Endodermal cell (in vitro differentiated cells): ENCODE measurements around the gene CNOT4. TPM values are rescaled to one million over a fixed set of nuclear protein-coding genes. Genes with fewer than 3 reads are reported as not detected.

Experiments
- DNase-seq: peaks from one replicate; pipeline ENCODE4 v3.0.0-alpha.2; 2017
- H3K27ac ChIP-seq: 2 replicates; pipeline ENCODE4 v1.5.1; 2013; ENCODE audit warnings: mild to moderate bottlenecking, low read depth, low read length, moderate library complexity
- H3K27me3 ChIP-seq: 2 replicates; pipeline ENCODE4 v1.6.1; 2013; ENCODE audit warnings: mild to moderate bottlenecking, low read length, moderate library complexity; ENCODE audit not compliant: insufficient read depth, control insufficient read depth, poor library complexity, severe bottlenecking
- H3K36me3 ChIP-seq: 2 replicates; pipeline ENCODE4 v1.7.0; 2013; ENCODE audit warnings: mild to moderate bottlenecking, low read length, moderate library complexity; ENCODE audit not compliant: control insufficient read depth, insufficient read depth
- H3K4me1 ChIP-seq: one replicate; pipeline ENCODE4 v1.7.0; 2013; ENCODE audit warnings: low read length; ENCODE audit not compliant: control insufficient read depth, insufficient read depth
- H3K4me3 ChIP-seq: 2 replicates; pipeline ENCODE4 v1.5.1; 2013; ENCODE audit warnings: mild to moderate bottlenecking, low read length, moderate library complexity
- H3K9ac ChIP-seq: 2 replicates; pipeline ENCODE4 v1.6.1; 2013; ENCODE audit warnings: mild to moderate bottlenecking, low read length, moderate library complexity; ENCODE audit not compliant: poor library complexity, severe bottlenecking; ENCODE audit errors: extremely low read depth
- H3K9me3 ChIP-seq: 2 replicates; pipeline ENCODE4 v1.6.1; 2013; ENCODE audit warnings: mild to moderate bottlenecking, low read length, moderate library complexity; ENCODE audit not compliant: control insufficient read depth
- H3K27ac Mint-ChIP-seq: 2 replicates; pipeline ENCODE4 v1.8.0; 2020; ENCODE audit warnings: mixed read lengths
- H3K27me3 Mint-ChIP-seq: 2 replicates; pipeline ENCODE4 v1.8.0; 2021; ENCODE audit warnings: mild to moderate bottlenecking, mixed read lengths; ENCODE audit not compliant: insufficient read depth
- H3K36me3 Mint-ChIP-seq: 2 replicates; pipeline ENCODE4 v1.8.0; 2020; ENCODE audit warnings: low read depth, mixed read lengths
- H3K4me1 Mint-ChIP-seq: 2 replicates; pipeline ENCODE4 v1.8.0; 2020; ENCODE audit warnings: mixed read lengths
- H3K4me3 Mint-ChIP-seq: 2 replicates; pipeline ENCODE4 v1.8.0; 2020; ENCODE audit warnings: mild to moderate bottlenecking, moderate library complexity, mixed read lengths
- H3K9me3 Mint-ChIP-seq: 2 replicates; pipeline ENCODE4 v1.8.0; 2020; ENCODE audit warnings: mild to moderate bottlenecking, mixed read lengths
- CTCF ChIP-seq: fragments of 200-600 bp; sonication (generic); conservative IDR thresholded peaks from 2 replicates; pipeline ENCODE4 v1.5.0; 2021; ENCODE audit warnings: antibody characterized with exemption, mild to moderate bottlenecking
- WGBS, 2 experiments: methylation state at CpG; one replicate each; pipeline versions ENCODE4 v1.1.5 to v1.1.7; 2013; ENCODE audit warnings: missing lambda C conversion rate in 2 of 2, mixed read lengths in 1 of 2; ENCODE audit not compliant: insufficient coverage in 1 of 2, insufficient read length in 1 of 2; 5-methylcytosine and 5-hydroxymethylcytosine counted together
- total RNA-seq, 2 donors: library from RNA; stranded (reverse); fragmentation: NEBNext Ultra II Directional in 1 of 2; extraction: Animal tissue kit (Norgen Biotek cat#: 25700) in 1 of 2; gene quantifications; 2 replicates in 1 of 2; 3 replicates in 1 of 2; pipeline ENCODE4 v1.2.1, GENCODE V29; 2021

The CNOT4 gene
- total RNA-seq, 2 donors from 2014 or later = 22.7 to 23.8 TPM

- 88 to 100% methylated on average over 4 to 6 of the region's 7 CpGs for WGBS, 2 experiments
- Mint-ChIP-seq H3K27me3 (no peaks in the 10 kb centered on the region), H3K4me3 (no peak overlapping the region), H3K27ac (no peak overlapping the region), H3K4me1 (no peaks in the 10 kb centered on the region), H3K36me3 (no peaks in the 10 kb centered on the region), H3K9me3 (peaks cover 9% of the 10 kb centered on the region)
- TF ChIP-seq CTCF = no peak
- no peak overlapping the region for H3K9ac ChIP-seq
- H3K9me3 ChIP-seq = no peaks in the 10 kb centered on the region
- H3K4me3 ChIP-seq = no peak overlapping the region
- no peak overlapping the region for H3K27ac ChIP-seq
- no peak for DNase-seq
- H3K36me3 ChIP-seq = no peaks in the 10 kb centered on the region
- H3K4me1 ChIP-seq = no peaks in the 10 kb centered on the region
- H3K27me3 ChIP-seq = no peaks in the 10 kb centered on the region
Measured at GRCh38 chr7:135536150-135536549, 26.2 kb upstream of the CNOT4 start.

- no peak overlapping the region for H3K4me3 Mint-ChIP-seq
- H3K27me3 Mint-ChIP-seq = peaks cover 3% of the 10 kb centered on the region
- no peaks in the 10 kb centered on the region for H3K4me1 Mint-ChIP-seq
- 90 to 94% methylated on average over 3 of the region's 3 CpGs for WGBS, 2 experiments
- TF ChIP-seq CTCF = no peak
- no peaks in the 10 kb centered on the region for H3K4me1 ChIP-seq
- no peaks in the 10 kb centered on the region for H3K36me3 ChIP-seq
- no peaks in the 10 kb centered on the region for H3K36me3 Mint-ChIP-seq
- H3K27ac ChIP-seq = no peak overlapping the region
- H3K4me3 ChIP-seq = no peak overlapping the region
- no peaks in the 10 kb centered on the region for H3K9me3 ChIP-seq
- H3K27me3 ChIP-seq = peaks cover 7% of the 10 kb centered on the region
- H3K9me3 Mint-ChIP-seq = peaks cover 2% of the 10 kb centered on the region
- H3K27ac Mint-ChIP-seq = no peak overlapping the region
- no peak overlapping the region for H3K9ac ChIP-seq
- no peak for DNase-seq
Measured at GRCh38 chr7:135527025-135527424, 17.1 kb upstream of the CNOT4 start.

GRCh38 chr7:135525426-135525825 lies 15.5 kb upstream of the CNOT4 start:
- H3K36me3 Mint-ChIP-seq = no peaks in the 10 kb centered on the region
- no peak for TF ChIP-seq CTCF
- H3K4me3 Mint-ChIP-seq = no peak overlapping the region
- no peaks in the 10 kb centered on the region for H3K4me1 Mint-ChIP-seq
- no peaks in the 10 kb centered on the region for H3K9me3 ChIP-seq
- no peak for DNase-seq
- no peak overlapping the region for H3K27ac Mint-ChIP-seq
- H3K27ac ChIP-seq = no peak overlapping the region
- H3K9me3 Mint-ChIP-seq = peaks cover 2% of the 10 kb centered on the region
- H3K9ac ChIP-seq = no peak overlapping the region
- peaks cover 18% of the 10 kb centered on the region for H3K27me3 ChIP-seq
- H3K4me3 ChIP-seq = no peak overlapping the region
- 90 to 94% methylated on average over 3 to 4 of the region's 4 CpGs for WGBS, 2 experiments
- no peaks in the 10 kb centered on the region for H3K4me1 ChIP-seq
- no peaks in the 10 kb centered on the region for H3K36me3 ChIP-seq
- H3K27me3 Mint-ChIP-seq = peaks cover 3% of the 10 kb centered on the region
